HepG2 (cell line): ENCODE results near the gene SEC24B. TPM values are rescaled to one million over a fixed set of nuclear protein-coding genes. Genes with fewer than 3 reads are reported as not detected.

ENCODE experiments used
- ATAC-seq: fragments of 200-7000 bp; cut with Tn5 transposase; 3 replicates; pipeline ENCODE4 v1.9.1; 2020; ENCODE audit warnings: mild to moderate bottlenecking, moderate library complexity
- BruUV-seq: library from RNA; stranded (reverse); fragments of 400-500 nt; replicated peaks from 2 replicates; lab custom pipeline; 2021; lab: Mats Ljungman, UMichigan
- CTCF ChIA-PET: fragments of 300-600 bp; formaldehyde crosslinking; extraction: SDS; loops from one replicate; lab custom pipeline; 2021; ENCODE audit warnings: low total read pairs, inconsistent platforms, low intra/inter-chr PET ratio; lab: Yijun Ruan, JAX
- POLR2A ChIA-PET: fragments of 350-600 bp; sonication (Branson Sonifier 250); formaldehyde crosslinking; loops from one replicate; lab custom pipeline; 2020; ENCODE audit warnings: antibody characterized with exemption, inconsistent platforms; lab: Yijun Ruan, JAX
- DNase-seq: peaks from one replicate; pipeline ENCODE4 v3.0.0-alpha.2; 2015; ENCODE audit warnings: low spot score
- FAIRE-seq: peaks from 3 replicates; lab custom pipeline; 2011; peaks lifted over from hg19 to GRCh38; lab: Jason Lieb, UNC
- H2AFZ ChIP-seq: one replicate; pipeline ENCODE4 v1.6.1; 2011; ENCODE audit warnings: low read length, inconsistent platforms
- H3K27ac ChIP-seq: fragments of 300-600 bp; 3 replicates; pipeline ENCODE4 v1.8.0; 2011; ENCODE audit warnings: mixed run types, mild to moderate bottlenecking, mixed read lengths, low read length, inconsistent platforms; ENCODE audit not compliant: insufficient read depth; ENCODE audit errors: extremely low read length
- H3K27me3 ChIP-seq, 2 experiments: fragments of 200-600 bp in 1 of 2; 2 replicates in 1 of 2; 3 replicates in 1 of 2; pipeline versions ENCODE4 v1.6.0 to v1.8.0; 2011; ENCODE audit warnings: low read length in 2 of 2, mild to moderate bottlenecking in 2 of 2, moderate library complexity in 2 of 2, inconsistent platforms in 1 of 2; ENCODE audit not compliant: insufficient read depth in 2 of 2, control insufficient read depth in 1 of 2
- H3K36me3 ChIP-seq, 2 experiments: fragments of 200-600 bp in 1 of 2; replicated peaks in 1 of 2; 2 replicates in 1 of 2; 3 replicates in 1 of 2; pipeline versions ENCODE4 v1.5.1 to v1.8.0; 2011; ENCODE audit warnings: low read length in 2 of 2, inconsistent platforms in 1 of 2; ENCODE audit not compliant: insufficient read depth in 2 of 2, control insufficient read depth in 1 of 2
- H3K4me1 ChIP-seq: 2 replicates; pipeline ENCODE4 v1.5.1; 2012; ENCODE audit warnings: low read length, inconsistent platforms; ENCODE audit not compliant: insufficient read depth
- H3K4me2 ChIP-seq: 2 replicates; pipeline ENCODE4 v1.6.0; 2011; ENCODE audit warnings: low read depth, low read length, inconsistent platforms
- H3K4me3 ChIP-seq, 3 experiments: fragments of 200-600 bp in 1 of 3; sonication (generic), shearing (Covaris generic) in 1 of 3; replicated peaks in 1 of 3; 2 replicates each; pipeline ENCODE4 v1.5.1; 2011 to 2016; ENCODE audit warnings: low read length in 3 of 3, inconsistent platforms in 2 of 3, low read depth in 2 of 3, mild to moderate bottlenecking in 2 of 3, control low read depth in 1 of 3, mixed read lengths in 1 of 3; ENCODE audit not compliant: insufficient read depth in 1 of 3
- H3K79me2 ChIP-seq: one replicate; pipeline ENCODE4 v1.6.1; 2011; ENCODE audit warnings: low read length, inconsistent platforms; ENCODE audit not compliant: insufficient read depth
- H3K9ac ChIP-seq: 2 replicates; pipeline ENCODE4 v1.6.0; 2011; ENCODE audit warnings: mild to moderate bottlenecking, low read depth, low read length, inconsistent platforms; ENCODE audit not compliant: insufficient read depth
- H3K9me3 ChIP-seq: 2 replicates; pipeline ENCODE4 v1.5.1; 2012; ENCODE audit warnings: mild to moderate bottlenecking, low read length
- H4K20me1 ChIP-seq: 2 replicates; pipeline ENCODE4 v1.6.0; 2011; ENCODE audit warnings: inconsistent platforms, mild to moderate bottlenecking, low read length, moderate library complexity; ENCODE audit not compliant: insufficient read depth
- HHEX ChIP-seq: IDR thresholded peaks from 2 replicates; pipeline ENCODE4 v1.6.1; 2016; ENCODE audit warnings: control low read depth
- ZNF766 ChIP-seq: sonication (generic); formaldehyde crosslinking; IDR thresholded peaks from 2 replicates; pipeline ENCODE4 v1.5.0; 2020; ENCODE audit warnings: missing genetic modification reagents, borderline replicate concordance
- WGBS: methylation state at CpG from one replicate; pipeline ENCODE4 v1.1.6; 2017; ENCODE audit warnings: low lambda C conversion rate; 5-methylcytosine and 5-hydroxymethylcytosine counted together
- in situ Hi-C: cut with HindIII; loops from 2 replicates; pipeline ENCODE4 v1.10.0; 2017; ENCODE audit warnings: low pct_unique_long_range_greater_than_20kb; ENCODE audit not compliant: extremely low pct_ligation_motif_present
- intact Hi-C: fragments of 100-400 bp; cut with micrococcal nuclease; formaldehyde crosslinking; loops from one replicate; pipeline ENCODE4 v1.10.0; 2022; ENCODE audit not compliant: unreplicated experiment
- polyA plus RNA-seq, 8 experiments: library from polyadenylated mRNA; depleted of rRNA in 3 of 8; stranded (reverse) in 7 of 8; unstranded in 1 of 8; fragments of >200 nt; fragmentation: Illumina TruSeq in 4 of 8; extraction: Trizol in 4 of 8; gene quantifications; 2 replicates each; pipeline versions ENCODE4 v1.2.1 to v1.2.3, GENCODE V29; 2011 to 2016; ENCODE audit warnings: low read depth in 4 of 8, missing spikeins in 1 of 8, mixed read lengths in 1 of 8; ENCODE audit not compliant: insufficient read depth in 1 of 8
- total RNA-seq, 5 experiments: library from RNA; depleted of rRNA; stranded (reverse); fragments of >200 nt; fragmentation: Illumina TruSeq; extraction: Trizol; gene quantifications; 2 replicates each; pipeline ENCODE4 v1.2.3, GENCODE V29; 2016; ENCODE audit warnings: low read depth in 1 of 5
- TF ChIP-seq, protein P1 (sequence below), 2 experiments: fragments of 450-650 bp in 1 of 2; sonication (generic) in 1 of 2; formaldehyde crosslinking in 1 of 2; IDR thresholded peaks; 2 replicates each; pipeline versions ENCODE4 v1.6.1 to v1.8.0; 2016 to 2022; ENCODE audit warnings: antibody characterized with exemption in 1 of 2, mild to moderate bottlenecking in 1 of 2, missing genetic modification reagents in 1 of 2

SEC24B gene
- total and polyA plus RNA-seq, 2 of the 13 experiments (the other 11 are each of a cell fraction or from before 2014, with no cell fraction given): 14.6 to 39.0 TPM

DNA sequence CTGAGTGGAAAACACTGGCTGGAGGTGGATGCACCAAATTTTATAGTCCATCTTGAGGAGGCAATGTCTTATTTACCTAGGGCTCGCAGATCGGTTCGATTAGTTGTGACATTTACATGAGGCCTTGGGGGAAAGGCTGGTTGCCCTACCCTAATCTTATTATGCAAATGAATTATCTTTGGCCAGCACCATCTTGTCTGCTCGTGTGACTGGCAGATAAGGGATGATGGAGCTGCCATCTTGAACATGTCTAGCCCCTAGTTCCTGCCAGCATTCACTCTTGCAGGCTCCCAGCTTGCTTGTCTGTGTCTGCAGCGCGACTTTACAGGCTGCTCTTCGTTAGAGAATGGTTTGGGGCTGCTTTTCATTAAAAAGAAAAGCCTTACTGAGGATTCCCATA, 61.9 kb downstream of the SEC24B start:
- no peak overlapping the region for H3K4me2 ChIP-seq
- ATAC-seq: no peak

DNA sequence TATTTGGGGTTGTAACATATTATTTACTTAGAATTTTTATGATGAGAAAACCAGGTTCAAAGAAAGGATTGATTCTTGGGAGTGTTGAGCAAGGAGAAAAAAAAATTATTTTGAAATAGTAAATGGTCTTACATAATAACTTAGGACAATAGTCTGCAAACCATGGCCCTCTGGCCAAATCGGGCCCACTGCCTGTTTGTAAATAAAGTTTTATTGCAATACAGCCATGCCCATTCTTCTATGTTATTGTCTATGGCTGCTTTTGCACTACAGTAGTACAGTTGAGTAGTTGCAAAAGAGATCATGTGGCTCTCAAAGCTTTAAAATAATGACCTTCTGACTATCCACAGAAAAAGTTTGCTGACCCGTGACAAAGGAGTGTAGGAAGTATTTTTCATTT, 63.3 kb downstream of the SEC24B start:
- Histone ChIP-seq H3K27ac (no peak overlapping the region), H4K20me1 (no peaks in the 10 kb centered on the region; the same call in 1 of the 2 replicates), H3K9me3 (no peaks in the 10 kb centered on the region), H2AFZ (no peak overlapping the region), H3K27me3 (no peaks in the 10 kb centered on the region), H3K4me3 (no peak overlapping the region), H3K36me3 (peaks cover 11 to 54% of the 10 kb centered on the region in 2 experiments), H3K4me1 (no peaks in the 10 kb centered on the region), H3K4me2 (no peak overlapping the region), H3K9ac (no peak overlapping the region), H3K79me2 (no peaks in the 10 kb centered on the region)
- no peak for TF ChIP-seq HHEX (CRISPR knock-in tag)
- TF ChIP-seq, protein P1, sequence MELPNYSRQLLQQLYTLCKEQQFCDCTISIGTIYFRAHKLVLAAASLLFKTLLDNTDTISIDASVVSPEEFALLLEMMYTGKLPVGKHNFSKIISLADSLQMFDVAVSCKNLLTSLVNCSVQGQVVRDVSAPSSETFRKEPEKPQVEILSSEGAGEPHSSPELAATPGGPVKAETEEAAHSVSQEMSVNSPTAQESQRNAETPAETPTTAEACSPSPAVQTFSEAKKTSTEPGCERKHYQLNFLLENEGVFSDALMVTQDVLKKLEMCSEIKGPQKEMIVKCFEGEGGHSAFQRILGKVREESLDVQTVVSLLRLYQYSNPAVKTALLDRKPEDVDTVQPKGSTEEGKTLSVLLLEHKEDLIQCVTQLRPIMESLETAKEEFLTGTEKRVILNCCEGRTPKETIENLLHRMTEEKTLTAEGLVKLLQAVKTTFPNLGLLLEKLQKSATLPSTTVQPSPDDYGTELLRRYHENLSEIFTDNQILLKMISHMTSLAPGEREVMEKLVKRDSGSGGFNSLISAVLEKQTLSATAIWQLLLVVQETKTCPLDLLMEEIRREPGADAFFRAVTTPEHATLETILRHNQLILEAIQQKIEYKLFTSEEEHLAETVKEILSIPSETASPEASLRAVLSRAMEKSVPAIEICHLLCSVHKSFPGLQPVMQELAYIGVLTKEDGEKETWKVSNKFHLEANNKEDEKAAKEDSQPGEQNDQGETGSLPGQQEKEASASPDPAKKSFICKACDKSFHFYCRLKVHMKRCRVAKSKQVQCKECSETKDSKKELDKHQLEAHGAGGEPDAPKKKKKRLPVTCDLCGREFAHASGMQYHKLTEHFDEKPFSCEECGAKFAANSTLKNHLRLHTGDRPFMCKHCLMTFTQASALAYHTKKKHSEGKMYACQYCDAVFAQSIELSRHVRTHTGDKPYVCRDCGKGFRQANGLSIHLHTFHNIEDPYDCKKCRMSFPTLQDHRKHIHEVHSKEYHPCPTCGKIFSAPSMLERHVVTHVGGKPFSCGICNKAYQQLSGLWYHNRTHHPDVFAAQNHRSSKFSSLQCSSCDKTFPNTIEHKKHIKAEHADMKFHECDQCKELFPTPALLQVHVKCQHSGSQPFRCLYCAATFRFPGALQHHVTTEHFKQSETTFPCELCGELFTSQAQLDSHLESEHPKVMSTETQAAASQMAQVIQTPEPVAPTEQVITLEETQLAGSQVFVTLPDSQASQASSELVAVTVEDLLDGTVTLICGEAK (IDR thresholded peaks at IDR 0.05): no peak
- TF ChIP-seq, protein P1 (CRISPR knock-in tag; IDR thresholded peaks at IDR 0.05): peak; percentile 54; the same call in 1 of the 2 replicates
- BruUV-seq: no TSS peak
- ChIA-PET POLR2A (no interaction called here), CTCF (no interaction called here)
- ATAC-seq (no peak), FAIRE-seq (no peak), DNase-seq (no peak)
- intact Hi-C loops: no loop called here
- in situ Hi-C loops: no loop called here
- 96% methylated on average over 2 of the region's 2 CpGs for WGBS

More for the DNA sequence above, 61.9 kb downstream of the SEC24B start:
- Histone ChIP-seq H4K20me1 (no peaks in the 10 kb centered on the region; the same call in 1 of the 2 replicates), H3K9ac (no peak overlapping the region), H3K79me2 (no peaks in the 10 kb centered on the region), H3K36me3 (peaks cover 11 to 50% of the 10 kb centered on the region in 2 experiments), H2AFZ (no peak overlapping the region), H3K27me3 (no peaks in the 10 kb centered on the region), H3K27ac (no peak overlapping the region), H3K9me3 (no peaks in the 10 kb centered on the region), H3K4me3 (no peak overlapping the region), H3K4me1 (no peaks in the 10 kb centered on the region)
- ChIA-PET CTCF (no interaction called here), POLR2A (no interaction called here)
- intact Hi-C loops: no loop called here
- TF ChIP-seq ZNF766 (CRISPR knock-in tag): no peak
- in situ Hi-C loops: no loop called here
- 98% methylated on average over 7 of the region's 7 CpGs for WGBS
- DNase-seq (no peak), FAIRE-seq (no peak)
- BruUV-seq: no TSS peak
